ENCODE results near the gene CCM2. TPM values are rescaled to one million over a fixed set of nuclear protein-coding genes. Genes with fewer than 3 reads are reported as not detected.
A peak's percentile ranks its signal among the peaks of the same experiment; 100 is the strongest.
"Not testable (repeated sequence)": the region's sequence is repeated elsewhere in the genome, so short reads cannot be mapped to it uniquely, and the experiment has no call there.

Gene CCM2
- total and polyA plus RNA-seq, 12 donors, result 36.1 to 84.5 (median 50.7) TPM

GRCh38 chr7:45111298-45112223, 111.6 kb downstream of the CCM2 start, which contains the start of gene TBRG4:
TSS of gene TBRG4 (minus strand) at chr7:45111697. CDS start at chr7:45109237, 2,460 bp downstream.
- intact Hi-C loops (cut with DNase I), result no loop called here

GRCh38 chr7:45112648-45113047, 112.6 kb downstream of the CCM2 start:
- intact Hi-C loops (cut with DNase I), result no loop called here
- H3K27ac ChIP-seq, result peak overlapping the region in 2 of 5 donors; percentile 97 to 99

More at GRCh38 chr7:45111298-45112223, 111.6 kb downstream of the CCM2 start, which contains the start of gene TBRG4:
- Histone ChIP-seq H3K4me1 (replicated peaks in 1 of 2) (peaks cover 15 to 27% of the 10 kb centered on the region in 2 donors), H3K36me3 (replicated peaks in 1 of 2) (peaks cover 0 to 25% of the 10 kb centered on the region in 2 donors), H3K4me3 (peak within 1 kb of the TSS; percentile 19 to 81 (median 52)), H3K9me3 (replicated peaks in 1 of 3) (no peaks in the 10 kb centered on the region), H3K27ac (peak within 1 kb of the TSS; percentile 94 to 99 (median 97)), H3K27me3 (no peaks in the 10 kb centered on the region)
- WGBS, 4 donors, result 0 to 1% (median 0%) methylated on average over 37 to 64 of the region's 64 CpGs
- DNase-seq, result peak; percentile 94 to 97 (median 95)
- TF ChIP-seq CTCF (IDR thresholded peaks at IDR 0.05) (peak in 5 of 6 experiments; percentile 24 to 56 (median 38)), POLR2A (IDR thresholded peaks at IDR 0.05) (peak; percentile 90)

GRCh38 chr7:45114257-45114656, 114.3 kb downstream of the CCM2 start:
- DNase-seq; intact Hi-C loops (cut with DNase I): not testable (repeated sequence)

More at GRCh38 chr7:45112648-45113047, 112.6 kb downstream of the CCM2 start:
- Histone ChIP-seq H3K4me3 (no peak overlapping the region), H3K27me3 (no peaks in the 10 kb centered on the region), H3K36me3 (replicated peaks in 1 of 2) (peaks cover 0 to 15% of the 10 kb centered on the region in 2 donors), H3K4me1 (replicated peaks in 1 of 2) (peaks cover 15 to 27% of the 10 kb centered on the region in 2 donors), H3K9me3 (replicated peaks in 1 of 3) (no peaks in the 10 kb centered on the region)
- 63 to 87% (median 73%) methylated on average over 1 of the region's 1 CpG for WGBS, 4 donors
- TF ChIP-seq CTCF (IDR thresholded peaks at IDR 0.05) (no peak), POLR2A (IDR thresholded peaks at IDR 0.05) (no peak)
- peak in 1 of 7 donors; percentile 10 for DNase-seq

GRCh38 chr7:45114926-45115325, 114.9 kb downstream of the CCM2 start:
- TF ChIP-seq POLR2A (IDR thresholded peaks at IDR 0.05) (no peak), CTCF (IDR thresholded peaks at IDR 0.05) (no peak)
- H3K27me3 ChIP-seq, result no peaks in the 10 kb centered on the region
- no peak overlapping the region for H3K27ac ChIP-seq
- H3K4me3 ChIP-seq, result no peak overlapping the region
- DNase-seq, result no peak
- no peaks in the 10 kb centered on the region for H3K9me3 ChIP-seq (replicated peaks in 1 of 3)
- intact Hi-C loops (cut with DNase I), result no loop called here
- H3K4me1 ChIP-seq (replicated peaks in 1 of 2), result peaks cover 15 to 16% of the 10 kb centered on the region in 2 donors
- H3K36me3 ChIP-seq (replicated peaks in 1 of 2), result no peaks in the 10 kb centered on the region

More at GRCh38 chr7:45114257-45114656, 114.3 kb downstream of the CCM2 start:
- not testable (repeated sequence) for H3K36me3 ChIP-seq (replicated peaks in 1 of 2); H3K27ac ChIP-seq; H3K4me3 ChIP-seq; H3K27me3 ChIP-seq; H3K9me3 ChIP-seq (replicated peaks in 1 of 3)
- 57 to 80% (median 73%) methylated on average over 1 of the region's 1 CpG for WGBS, 4 donors
- peaks cover 15 to 17% of the 10 kb centered on the region in 2 donors for H3K4me1 ChIP-seq (replicated peaks in 1 of 2)
